Measurements from ENCODE around the gene FBXL20. TPM values are rescaled to one million over a fixed set of nuclear protein-coding genes. Genes with fewer than 3 reads are reported as not detected.

The FBXL20 gene
- total and polyA plus RNA-seq, 9 of the 15 experiments (the other 6 are each of a cell fraction or from before 2014, with no cell fraction given): 1.8 to 15.1 (median 5.6) TPM

DNA sequence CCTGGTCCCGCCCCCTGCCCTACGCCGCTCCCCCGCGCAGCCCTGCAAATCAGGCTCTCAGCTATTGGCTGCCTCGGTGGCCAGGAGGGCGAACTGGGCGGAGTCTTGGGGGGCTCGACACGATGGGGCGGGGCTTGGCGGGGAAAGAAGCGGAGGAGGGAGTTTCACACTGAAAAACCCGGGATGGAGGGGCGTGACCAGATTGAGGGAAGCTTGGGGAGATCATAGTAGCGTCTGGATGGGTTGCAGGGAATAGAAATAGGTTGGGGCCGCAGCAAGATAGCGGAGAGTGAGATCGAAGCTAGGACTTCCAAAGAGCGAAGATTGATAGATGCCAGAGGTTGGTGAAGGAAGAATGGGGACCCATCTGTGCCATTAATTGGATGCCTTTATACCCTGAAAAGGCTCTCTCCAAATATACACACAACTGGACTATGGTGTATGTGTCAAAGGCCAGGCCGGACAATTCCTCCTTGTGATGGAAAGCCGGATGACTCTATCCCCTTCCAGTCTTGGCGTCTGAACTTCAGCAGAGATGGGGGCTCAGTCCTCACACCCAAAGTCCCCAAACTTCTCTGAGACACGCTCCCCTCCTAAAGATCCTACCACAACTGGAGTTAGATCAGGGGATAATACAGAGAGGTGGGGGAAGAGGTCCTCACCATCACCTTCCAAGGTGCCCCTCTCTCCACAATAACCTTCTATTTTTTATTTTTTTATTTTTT, 175.3 kb downstream of the FBXL20 start:
- in situ Hi-C loops (cut with MboI): no loop called here
- Histone ChIP-seq H3K9ac (ENCODE audit: insufficient read depth in 1 of 2, low read depth in 2 of 2, low read length in 2 of 2) (no peak overlapping the region), H4K20me1 (replicated peaks; ENCODE audit: control insufficient read depth, insufficient read depth, low read length) (no peaks in the 10 kb centered on the region), H3K9me3 (replicated peaks; ENCODE audit: control insufficient read depth, insufficient read depth, low read depth, low read length) (no peaks in the 10 kb centered on the region), H2AFZ (ENCODE audit: low read depth, low read length) (no peak overlapping the region), H3K27me3 (ENCODE audit: control insufficient read depth in 2 of 2, insufficient read depth in 2 of 2, low read length in 2 of 2) (peaks cover 6 to 35% of the 10 kb centered on the region in 2 experiments; a peak in 4 of 5 replicates), H3K4me2 (ENCODE audit: insufficient read depth, low read length) (no peak overlapping the region), H3K4me3 (peak overlapping the region; percentile 15; the same call in 1 of the 2 replicates), H3K36me3 (ENCODE audit: control insufficient read depth, insufficient read depth, low read length) (no peaks in the 10 kb centered on the region), H3K79me2 (ENCODE audit: control insufficient read depth, insufficient read depth, low read length) (no peaks in the 10 kb centered on the region), H3K27ac (ENCODE audit: extremely low read depth, low read depth, low read length) (no peak overlapping the region), H3K9me1 (ENCODE audit: control insufficient read depth, insufficient read depth, low read length) (no peaks in the 10 kb centered on the region), H3K4me1 (replicated peaks in 1 of 2; ENCODE audit: control insufficient read depth in 2 of 2, insufficient read depth in 2 of 2, low read length in 2 of 2) (peaks cover 2 to 33% of the 10 kb centered on the region in 2 experiments; a peak in 3 of 5 replicates)
- POLR2A ChIA-PET: interaction anchor here (1.0 kb wide), 1 partner anchor 26 kb away, joined by 3 read pairs; the partner anchor contains the start of gene RPL19
- CTCF ChIA-PET (ENCODE audit: low intra/inter-chr PET ratio): interaction anchor here (0.5 kb wide), 1 partner anchor 20 kb away, joined by 3 read pairs; no protein-coding TSS in a partner anchor
- FAIRE-seq (peak; percentile 76), DNase-seq (ENCODE audit: extremely low read depth in 1 of 4, low spot score in 3 of 4) (peak; percentile 75 to 93 (median 88)), ATAC-seq (peak; percentile 74)
- WGBS (ENCODE audit: insufficient coverage, low coverage, missing lambda C conversion rate): 10% methylated on average over 18 of the region's 24 CpGs
- no TSS peak for BruUV-seq (replicated peaks)
- intact Hi-C loops (cut with micrococcal nuclease): no loop called here
- TF ChIP-seq, protein P1, sequence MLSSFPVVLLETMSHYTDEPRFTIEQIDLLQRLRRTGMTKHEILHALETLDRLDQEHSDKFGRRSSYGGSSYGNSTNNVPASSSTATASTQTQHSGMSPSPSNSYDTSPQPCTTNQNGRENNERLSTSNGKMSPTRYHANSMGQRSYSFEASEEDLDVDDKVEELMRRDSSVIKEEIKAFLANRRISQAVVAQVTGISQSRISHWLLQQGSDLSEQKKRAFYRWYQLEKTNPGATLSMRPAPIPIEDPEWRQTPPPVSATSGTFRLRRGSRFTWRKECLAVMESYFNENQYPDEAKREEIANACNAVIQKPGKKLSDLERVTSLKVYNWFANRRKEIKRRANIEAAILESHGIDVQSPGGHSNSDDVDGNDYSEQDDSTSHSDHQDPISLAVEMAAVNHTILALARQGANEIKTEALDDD (IDR thresholded peaks at IDR 0.05): no peak
- TF ChIP-seq MAFF (IDR thresholded peaks at IDR 0.05; ENCODE audit: low read length): no peak
- no peak for TF ChIP-seq TCF15 (CRISPR knock-in tag; IDR thresholded peaks at IDR 0.05)
- TF ChIP-seq FOXA3 (CRISPR knock-in tag; conservative IDR thresholded peaks at IDR 0.05 in 1 of 2, IDR thresholded peaks at IDR 0.05 in 1 of 2): no peak
- TF ChIP-seq ZNF212 (CRISPR knock-in tag; IDR thresholded peaks at IDR 0.05): no peak
- TF ChIP-seq KDM1A (IDR thresholded peaks at IDR 0.05): peak in 1 of 2 experiments; percentile 39; a peak in 1 of 4 replicates
- no peak for TF ChIP-seq NR3C1 (CRISPR knock-in tag; IDR thresholded peaks at IDR 0.05)
- no peak for TF ChIP-seq CBX2 (IDR thresholded peaks at IDR 0.05; ENCODE audit: insufficient read depth, low read length, poor library complexity, severe bottlenecking)
- TF ChIP-seq NCOA6 (IDR thresholded peaks at IDR 0.05): no peak
- no peak for TF ChIP-seq DMBX1 (CRISPR knock-in tag; IDR thresholded peaks at IDR 0.05; ENCODE audit: borderline replicate concordance)
- TF ChIP-seq NRF1 (conservative IDR thresholded peaks at IDR 0.05 in 1 of 2, IDR thresholded peaks at IDR 0.05 in 1 of 2): 0 out of 4 replicates have a peak, but pooled peaks of 1 of the 2 experiments have one; percentile 19
- TF ChIP-seq, protein P2, sequence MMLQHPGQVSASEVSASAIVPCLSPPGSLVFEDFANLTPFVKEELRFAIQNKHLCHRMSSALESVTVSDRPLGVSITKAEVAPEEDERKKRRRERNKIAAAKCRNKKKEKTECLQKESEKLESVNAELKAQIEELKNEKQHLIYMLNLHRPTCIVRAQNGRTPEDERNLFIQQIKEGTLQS (IDR thresholded peaks at IDR 0.05): no peak
- TF ChIP-seq, protein P2 (CRISPR knock-in tag; conservative IDR thresholded peaks at IDR 0.05): no peak
